ENCODE results near the gene KCNAB1. TPM values are rescaled to one million over a fixed set of nuclear protein-coding genes. Genes with fewer than 3 reads are reported as not detected.

Gene KCNAB1
- total RNA-seq, 1 donor from 2014 or later: 3.2 TPM

DNA sequence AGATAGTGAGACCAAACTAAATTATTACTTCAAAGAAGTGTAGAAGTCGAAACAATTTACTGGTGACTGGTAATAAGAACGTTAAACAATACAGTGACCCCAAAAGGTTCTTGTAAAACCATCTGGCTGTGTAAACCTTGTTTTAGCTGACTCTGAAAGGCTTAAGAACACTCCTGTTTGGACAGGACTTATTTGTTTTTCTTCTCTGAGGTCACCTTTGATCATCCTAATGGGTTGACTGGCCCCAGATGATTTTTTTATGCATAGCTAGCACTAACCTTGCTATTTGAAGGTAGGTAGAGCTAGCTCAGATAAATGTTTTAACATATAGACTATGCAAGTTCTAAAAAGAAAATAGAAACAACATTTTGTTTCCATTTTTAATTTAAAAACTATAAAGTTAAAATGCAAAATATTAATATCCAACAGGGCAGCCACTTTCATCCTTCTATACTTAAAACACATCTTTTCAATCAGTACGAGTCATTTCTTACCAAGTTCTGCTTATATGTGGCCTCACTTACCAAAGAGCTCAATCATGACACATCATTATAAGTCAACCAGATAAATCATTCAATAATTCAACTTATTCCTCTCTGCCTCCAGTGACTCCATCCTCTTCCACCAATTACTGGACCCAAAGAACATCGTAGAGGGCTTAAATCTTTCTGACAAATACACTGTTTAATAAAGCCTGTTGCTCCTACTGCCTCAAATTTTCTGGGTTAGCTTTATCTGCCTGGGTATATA, 275.8 kb downstream of the KCNAB1 start:
- no peak overlapping the region for H3K4me3 ChIP-seq
- DNase-seq (no peak), ATAC-seq (no peak)
- H3K36me3 ChIP-seq: no peaks in the 10 kb centered on the region
- intact Hi-C loops (cut with DNase I): no loop called here
- H3K27ac ChIP-seq: no peak overlapping the region
- no peaks in the 10 kb centered on the region for H3K4me1 ChIP-seq
- H3K9me3 ChIP-seq: no peaks in the 10 kb centered on the region
- TF ChIP-seq, protein P1, sequence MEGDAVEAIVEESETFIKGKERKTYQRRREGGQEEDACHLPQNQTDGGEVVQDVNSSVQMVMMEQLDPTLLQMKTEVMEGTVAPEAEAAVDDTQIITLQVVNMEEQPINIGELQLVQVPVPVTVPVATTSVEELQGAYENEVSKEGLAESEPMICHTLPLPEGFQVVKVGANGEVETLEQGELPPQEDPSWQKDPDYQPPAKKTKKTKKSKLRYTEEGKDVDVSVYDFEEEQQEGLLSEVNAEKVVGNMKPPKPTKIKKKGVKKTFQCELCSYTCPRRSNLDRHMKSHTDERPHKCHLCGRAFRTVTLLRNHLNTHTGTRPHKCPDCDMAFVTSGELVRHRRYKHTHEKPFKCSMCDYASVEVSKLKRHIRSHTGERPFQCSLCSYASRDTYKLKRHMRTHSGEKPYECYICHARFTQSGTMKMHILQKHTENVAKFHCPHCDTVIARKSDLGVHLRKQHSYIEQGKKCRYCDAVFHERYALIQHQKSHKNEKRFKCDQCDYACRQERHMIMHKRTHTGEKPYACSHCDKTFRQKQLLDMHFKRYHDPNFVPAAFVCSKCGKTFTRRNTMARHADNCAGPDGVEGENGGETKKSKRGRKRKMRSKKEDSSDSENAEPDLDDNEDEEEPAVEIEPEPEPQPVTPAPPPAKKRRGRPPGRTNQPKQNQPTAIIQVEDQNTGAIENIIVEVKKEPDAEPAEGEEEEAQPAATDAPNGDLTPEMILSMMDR (IDR thresholded peaks at IDR 0.05): no peak
- no peaks in the 10 kb centered on the region for H3K27me3 ChIP-seq

DNA sequence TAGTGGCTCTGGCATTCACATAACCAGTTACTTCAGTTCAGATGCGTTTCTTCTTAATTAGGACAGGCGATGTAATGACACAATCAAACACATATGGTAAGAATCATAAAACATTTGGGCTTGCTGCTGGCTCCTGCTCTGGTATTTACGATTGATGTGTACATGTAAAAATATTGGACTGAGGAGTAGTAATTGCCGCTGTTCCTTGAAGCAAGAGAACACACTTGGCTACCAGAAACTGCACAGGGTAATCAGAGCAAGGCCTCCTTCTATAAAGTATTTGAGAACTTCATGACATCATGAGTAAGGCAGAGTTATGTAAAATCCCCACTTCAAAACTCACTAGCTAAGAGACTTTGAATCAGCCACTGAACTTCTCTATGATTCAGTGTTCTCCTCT, 276.5 kb downstream of the KCNAB1 start:
- intact Hi-C loops (cut with DNase I): no loop called here
- H3K27me3 ChIP-seq: no peaks in the 10 kb centered on the region
- H3K4me3 ChIP-seq: no peak overlapping the region
- H3K4me1 ChIP-seq: no peaks in the 10 kb centered on the region
- no peaks in the 10 kb centered on the region for H3K9me3 ChIP-seq
- H3K27ac ChIP-seq: no peak overlapping the region
- ATAC-seq (no peak), DNase-seq (no peak)
- no peaks in the 10 kb centered on the region for H3K36me3 ChIP-seq
- TF ChIP-seq, protein P1 (IDR thresholded peaks at IDR 0.05): no peak

DNA sequence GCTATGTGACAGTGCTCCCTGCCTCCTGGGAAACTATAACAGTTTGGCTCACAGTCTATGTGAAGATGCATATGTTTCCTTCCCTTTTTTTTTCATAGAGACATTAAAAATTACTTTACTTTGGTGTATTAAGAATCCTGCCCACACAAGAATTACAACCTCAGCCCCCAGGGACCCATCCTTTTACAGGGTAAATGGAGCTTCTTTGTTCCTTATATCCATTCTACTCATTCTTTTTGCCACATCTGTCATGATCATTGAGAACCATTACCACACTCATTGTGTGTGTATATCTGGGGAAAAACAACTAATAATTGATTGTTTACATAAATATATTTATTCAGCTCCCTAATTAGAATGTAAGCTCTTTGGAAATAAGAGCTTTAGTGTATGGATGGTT, 277.2 kb downstream of the KCNAB1 start:
- H3K27me3 ChIP-seq: no peaks in the 10 kb centered on the region
- no peak overlapping the region for H3K27ac ChIP-seq
- H3K4me3 ChIP-seq: no peak overlapping the region
- intact Hi-C loops (cut with DNase I): no loop called here
- H3K4me1 ChIP-seq: no peaks in the 10 kb centered on the region
- no peaks in the 10 kb centered on the region for H3K9me3 ChIP-seq
- TF ChIP-seq, protein P1 (IDR thresholded peaks at IDR 0.05): no peak
- DNase-seq (no peak), ATAC-seq (no peak)
- H3K36me3 ChIP-seq: no peaks in the 10 kb centered on the region

DNA sequence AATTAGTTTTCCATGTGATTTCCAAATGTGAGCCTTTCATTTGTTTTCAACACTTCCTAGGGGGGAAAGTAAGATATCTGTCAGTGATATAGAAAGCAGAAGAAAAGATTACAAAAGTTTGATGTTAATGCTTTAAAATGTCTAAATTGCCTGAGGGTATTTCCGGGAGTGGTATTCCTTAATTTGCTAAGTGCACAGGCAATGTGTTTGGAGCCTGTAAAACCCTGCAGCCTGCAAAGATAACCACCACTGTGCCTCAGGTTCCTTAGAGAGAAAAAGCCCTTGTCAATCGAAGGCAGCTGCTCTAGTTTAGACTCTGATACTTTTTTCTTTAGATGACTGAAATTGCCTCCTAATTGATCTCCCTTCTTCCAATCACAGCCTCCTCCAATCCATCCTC, 279.7 kb downstream of the KCNAB1 start:
- no peak for ATAC-seq
- TF ChIP-seq, protein P1 (IDR thresholded peaks at IDR 0.05): no peak
- no peak for DNase-seq
- H3K4me1 ChIP-seq: no peaks in the 10 kb centered on the region
- H3K36me3 ChIP-seq: no peaks in the 10 kb centered on the region
- H3K27ac ChIP-seq: no peak overlapping the region
- H3K9me3 ChIP-seq: no peaks in the 10 kb centered on the region
- H3K27me3 ChIP-seq: no peaks in the 10 kb centered on the region
- intact Hi-C loops (cut with DNase I): no loop called here
- no peak overlapping the region for H3K4me3 ChIP-seq

DNA sequence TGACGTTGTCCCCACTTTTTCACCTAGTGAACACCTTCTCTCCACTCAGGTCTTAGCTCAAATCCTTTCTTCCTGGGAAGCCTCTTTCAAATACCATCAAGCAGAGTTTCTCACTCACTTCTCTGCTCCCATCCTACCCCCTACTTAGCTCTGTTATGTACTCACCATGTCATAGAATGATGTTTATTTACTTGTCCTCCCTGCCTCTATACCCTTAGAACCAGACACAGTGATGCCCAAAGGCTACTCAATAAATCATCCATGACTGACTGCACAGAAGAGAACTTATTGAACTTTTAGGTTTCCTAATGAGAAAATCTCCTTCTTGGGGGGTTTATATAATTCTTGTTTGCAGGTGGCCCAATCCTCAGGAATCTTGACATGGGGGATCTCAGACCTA, 280.4 kb downstream of the KCNAB1 start:
- Histone ChIP-seq H3K36me3 (no peaks in the 10 kb centered on the region), H3K9me3 (no peaks in the 10 kb centered on the region), H3K27ac (no peak overlapping the region), H3K4me1 (no peaks in the 10 kb centered on the region), H3K27me3 (no peaks in the 10 kb centered on the region), H3K4me3 (no peak overlapping the region)
- intact Hi-C loops (cut with DNase I): no loop called here
- DNase-seq: no peak
- TF ChIP-seq, protein P1 (IDR thresholded peaks at IDR 0.05): no peak
- ATAC-seq: no peak

DNA sequence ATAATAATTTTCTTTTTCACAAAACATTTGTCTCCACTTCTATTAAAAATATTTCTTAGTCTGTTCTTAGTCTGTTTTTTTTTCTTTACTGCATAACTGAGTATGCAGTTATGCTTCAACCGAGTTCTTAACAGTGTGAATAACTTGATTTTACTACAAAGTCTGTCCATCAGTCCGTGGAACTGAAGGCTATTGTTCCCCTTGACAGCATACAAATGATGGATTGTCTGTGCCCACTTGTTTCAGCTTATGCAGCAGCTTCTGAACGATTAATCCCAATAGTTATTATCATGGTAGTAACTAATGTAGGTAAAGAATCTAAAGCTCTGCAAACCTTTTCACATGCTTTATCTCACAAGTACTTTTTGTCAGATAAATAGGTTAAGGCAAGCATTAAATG, 283.8 kb downstream of the KCNAB1 start:
- Histone ChIP-seq H3K4me1 (no peaks in the 10 kb centered on the region), H3K27me3 (no peaks in the 10 kb centered on the region), H3K9me3 (no peaks in the 10 kb centered on the region), H3K36me3 (no peaks in the 10 kb centered on the region), H3K4me3 (no peak overlapping the region), H3K27ac (no peak overlapping the region)
- TF ChIP-seq, protein P1 (IDR thresholded peaks at IDR 0.05): no peak
- intact Hi-C loops (cut with DNase I): no loop called here
- DNase-seq: no peak
- no peak for ATAC-seq
